DOHH2 (cell line): Measurements from ENCODE around the gene RNF217.

Experiments used
- CTCF ChIP-seq: fragments of 200-600 bp; sonication (generic); IDR thresholded peaks from one replicate; pipeline ENCODE4 v1.5.1; 2014; ENCODE audit warnings: antibody characterized with exemption, mild to moderate bottlenecking, low read depth, low read length; ENCODE audit not compliant: poor library complexity, severe bottlenecking
- EZH2phosphoT487 ChIP-seq: fragments of 200-600 bp; sonication (generic); IDR thresholded peaks from 2 replicates; pipeline ENCODE4 v1.6.1; 2017; ENCODE audit warnings: borderline replicate concordance, mild to moderate bottlenecking, antibody characterized with exemption, low read length, moderate library complexity, mixed read lengths

GRCh38 chr6:125004797-125005595, 42.8 kb downstream of the RNF217 start:
- no peak for TF ChIP-seq CTCF
- TF ChIP-seq EZH2phosphoT487 = no peak
